Epithelial cell of proximal tubule (primary cell): ENCODE measurements around the gene DSE. TPM values are rescaled to one million over a fixed set of nuclear protein-coding genes. Genes with fewer than 3 reads are reported as not detected.

Experiments
- DNase-seq: peaks from one replicate; pipeline ENCODE4 v3.0.0-alpha.2; 2011; ENCODE audit warnings: low read depth
- H3K4me3 ChIP-seq: 2 replicates; pipeline ENCODE4 v1.5.1; 2011; ENCODE audit warnings: low read depth, mild to moderate bottlenecking, low read length
- CTCF ChIP-seq: conservative IDR thresholded peaks from 2 replicates; pipeline ENCODE4 v1.5.1; 2012; ENCODE audit warnings: low read depth, mild to moderate bottlenecking, low read length
- total RNA-seq: library from RNA; depleted of rRNA; stranded (reverse); fragments of >200 nt; gene quantifications from 2 replicates; pipeline ENCODE4 v1.2.3, GENCODE V29; 2015

The DSE gene
- total RNA-seq, 1 donor from 2014 or later, result 36.1 TPM

GRCh38 chr6:116379764-116380163 lies 9.0 kb downstream of the DSE start:
- no peak overlapping the region for H3K4me3 ChIP-seq
- DNase-seq, result no peak
- no peak for TF ChIP-seq CTCF

- no peak overlapping the region for H3K4me3 ChIP-seq
- no peak for TF ChIP-seq CTCF
- no peak for DNase-seq
Measured at GRCh38 chr6:116380346-116380745, 9.6 kb downstream of the DSE start.

GRCh38 chr6:116381000-116381399 lies 10.3 kb downstream of the DSE start:
- no peak for DNase-seq
- H3K4me3 ChIP-seq, result no peak overlapping the region
- no peak for TF ChIP-seq CTCF

GRCh38 chr6:116382587-116382986 lies 11.8 kb downstream of the DSE start:
- DNase-seq, result no peak
- H3K4me3 ChIP-seq, result no peak overlapping the region
- no peak for TF ChIP-seq CTCF

- no peak overlapping the region for H3K4me3 ChIP-seq
- no peak for DNase-seq
- no peak for TF ChIP-seq CTCF
Measured at GRCh38 chr6:116384727-116385458, 14.1 kb downstream of the DSE start.

GRCh38 chr6:116385459-116385802 lies 14.7 kb downstream of the DSE start:
- no peak for DNase-seq
- H3K4me3 ChIP-seq, result no peak overlapping the region
- TF ChIP-seq CTCF, result no peak

GRCh38 chr6:116385921-116386320 lies 15.2 kb downstream of the DSE start:
- TF ChIP-seq CTCF, result no peak
- H3K4me3 ChIP-seq, result no peak overlapping the region
- DNase-seq, result no peak
